DND-41 (cell line): ENCODE data around the gene DOCK8.

Experiments used
- EZH2 ChIP-seq: IDR thresholded peaks from 3 replicates; pipeline ENCODE4 v1.6.1; 2012; ENCODE audit warnings: borderline replicate concordance, low read depth, mild to moderate bottlenecking, moderate library complexity, low read length, inconsistent platforms; ENCODE audit not compliant: severe bottlenecking
- TF ChIP-seq, protein P1 (sequence below): IDR thresholded peaks from 2 replicates; pipeline ENCODE4 v1.5.1; 2012; ENCODE audit warnings: borderline replicate concordance, low read length, moderate library complexity, mild to moderate bottlenecking; ENCODE audit not compliant: poor library complexity, severe bottlenecking; ENCODE audit errors: extremely low read depth

DNA sequence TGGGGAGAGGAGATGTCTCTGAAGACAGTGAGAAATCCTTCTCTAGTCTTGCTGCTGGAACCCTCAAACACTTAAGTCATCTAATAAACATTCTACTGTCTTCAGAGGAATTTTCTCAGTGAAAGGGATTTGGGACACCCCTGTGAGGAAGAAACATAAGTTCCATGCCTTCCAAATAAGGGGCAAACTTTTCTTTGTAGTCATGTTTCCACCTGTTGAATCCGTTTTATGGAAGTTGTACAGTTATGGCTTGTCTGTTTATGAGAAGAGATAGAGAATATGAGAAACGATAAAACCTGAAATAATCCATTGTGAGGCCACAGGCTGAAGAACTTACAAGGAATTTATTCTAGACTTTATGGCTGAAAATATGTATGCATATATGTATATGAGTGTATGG, 49.6 kb downstream of the DOCK8 start:
- TF ChIP-seq, protein P1, sequence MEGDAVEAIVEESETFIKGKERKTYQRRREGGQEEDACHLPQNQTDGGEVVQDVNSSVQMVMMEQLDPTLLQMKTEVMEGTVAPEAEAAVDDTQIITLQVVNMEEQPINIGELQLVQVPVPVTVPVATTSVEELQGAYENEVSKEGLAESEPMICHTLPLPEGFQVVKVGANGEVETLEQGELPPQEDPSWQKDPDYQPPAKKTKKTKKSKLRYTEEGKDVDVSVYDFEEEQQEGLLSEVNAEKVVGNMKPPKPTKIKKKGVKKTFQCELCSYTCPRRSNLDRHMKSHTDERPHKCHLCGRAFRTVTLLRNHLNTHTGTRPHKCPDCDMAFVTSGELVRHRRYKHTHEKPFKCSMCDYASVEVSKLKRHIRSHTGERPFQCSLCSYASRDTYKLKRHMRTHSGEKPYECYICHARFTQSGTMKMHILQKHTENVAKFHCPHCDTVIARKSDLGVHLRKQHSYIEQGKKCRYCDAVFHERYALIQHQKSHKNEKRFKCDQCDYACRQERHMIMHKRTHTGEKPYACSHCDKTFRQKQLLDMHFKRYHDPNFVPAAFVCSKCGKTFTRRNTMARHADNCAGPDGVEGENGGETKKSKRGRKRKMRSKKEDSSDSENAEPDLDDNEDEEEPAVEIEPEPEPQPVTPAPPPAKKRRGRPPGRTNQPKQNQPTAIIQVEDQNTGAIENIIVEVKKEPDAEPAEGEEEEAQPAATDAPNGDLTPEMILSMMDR: no peak
- no peak for TF ChIP-seq EZH2
